HG03442 (cell line): ENCODE measurements around the gene MAP3K14.

ENCODE experiments used
- ATAC-seq: cut with Tn5 transposase; IDR thresholded peaks from one replicate; pipeline ENCODE4 v1.9.1; 2021; ENCODE audit warnings: mild to moderate bottlenecking, moderate library complexity; ENCODE audit not compliant: unreplicated experiment

The MAP3K14 gene

DNA sequence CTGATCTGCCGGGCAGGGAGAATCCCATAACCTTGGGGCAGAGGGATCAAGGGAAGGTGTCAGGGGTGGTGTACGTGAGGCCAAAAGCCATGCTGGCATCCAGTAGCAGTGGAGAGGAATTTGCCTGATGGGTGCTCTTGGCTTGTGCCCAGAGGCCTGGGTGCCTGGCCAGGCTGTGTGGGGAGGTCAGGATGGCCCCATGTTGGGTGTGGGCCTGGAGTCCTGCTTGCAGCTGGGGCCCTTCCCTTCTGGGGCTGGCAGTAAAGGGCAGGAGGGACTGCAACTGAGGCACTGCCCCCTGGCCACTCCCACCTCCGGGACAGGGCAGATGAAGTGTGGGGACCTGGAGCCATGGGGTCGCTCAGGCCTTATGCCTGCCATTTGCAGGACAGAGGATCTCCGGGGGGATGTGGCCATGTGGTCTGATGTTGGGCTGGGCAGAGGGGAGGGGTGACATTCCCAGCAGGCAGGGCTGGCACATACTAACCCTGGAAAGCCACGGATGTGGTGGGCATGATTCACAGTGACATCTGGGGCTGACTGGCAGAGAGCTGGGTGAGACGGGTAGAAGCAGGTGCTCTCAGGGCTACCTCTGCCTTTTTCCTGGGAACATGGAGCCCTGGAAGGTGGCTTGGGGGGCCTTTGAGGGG is 91.6 kb downstream of the MAP3K14 start:
- ATAC-seq = no peak

DNA sequence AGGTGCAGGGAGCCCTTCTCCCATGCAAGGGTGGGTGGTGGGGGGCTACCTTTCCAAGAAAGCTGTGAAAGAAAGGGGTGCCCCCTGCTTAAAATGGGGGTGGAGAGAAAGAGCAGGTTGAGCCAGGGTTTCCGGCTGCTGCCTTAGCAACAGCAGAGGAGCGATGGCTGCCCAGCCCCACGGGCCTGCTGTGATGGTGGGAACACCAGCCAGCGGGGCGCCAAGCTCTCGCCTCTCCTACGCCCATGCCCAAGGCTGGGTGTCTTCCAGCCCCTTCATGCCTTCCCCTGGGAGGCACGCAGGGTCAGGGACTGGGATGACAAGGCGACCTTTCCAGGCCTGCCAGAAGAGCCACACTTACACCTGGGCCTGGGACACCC is 92.2 kb downstream of the MAP3K14 start:
- no peak for ATAC-seq

DNA sequence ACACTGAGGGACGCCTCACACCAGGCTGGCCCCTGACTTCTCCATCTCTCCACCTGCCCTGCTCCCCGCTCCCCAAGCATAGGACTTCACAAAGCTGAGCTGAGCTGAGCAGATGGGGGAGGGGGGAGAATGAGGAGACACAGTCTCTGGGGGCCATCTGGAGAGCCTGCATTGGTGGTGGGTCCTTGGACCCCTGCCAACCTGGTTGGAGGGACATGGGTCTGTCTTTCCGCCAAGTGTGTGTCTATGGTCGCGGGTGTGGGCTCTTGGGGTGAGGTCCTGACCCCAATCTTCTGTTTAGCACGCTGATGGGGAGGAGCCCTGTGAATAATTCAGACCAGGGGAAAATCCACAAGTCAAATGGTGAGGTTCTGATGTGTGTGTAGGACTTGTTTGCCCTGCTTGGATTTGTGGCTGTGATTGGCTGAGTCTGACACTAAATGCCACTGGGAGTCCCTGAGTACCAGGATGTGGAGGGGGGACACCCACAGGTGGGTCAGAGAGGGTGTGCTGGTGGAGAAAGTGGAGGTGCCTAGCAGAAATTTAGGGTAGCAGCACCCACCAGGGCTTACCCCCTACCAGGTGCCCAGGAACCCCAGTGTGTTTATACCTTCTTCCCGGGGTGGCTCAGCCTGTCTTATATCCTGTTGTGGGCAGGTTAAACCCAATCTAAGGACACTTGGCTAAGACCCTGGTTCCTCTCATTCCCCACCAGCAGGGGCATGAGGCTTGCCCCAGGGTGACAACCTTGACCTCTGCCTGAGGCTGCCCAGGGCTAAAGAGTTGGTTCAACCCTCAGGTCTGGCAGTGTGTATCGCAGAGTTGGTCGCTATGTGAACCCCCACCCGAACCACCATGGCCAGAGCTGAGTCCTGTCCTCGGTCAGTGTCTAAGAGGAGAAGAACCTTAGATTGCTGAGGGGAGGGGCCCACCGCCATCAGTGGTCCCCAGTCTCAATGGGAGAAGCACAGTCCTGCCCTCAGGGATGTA is 93.0 kb downstream of the MAP3K14 start:
- no peak for ATAC-seq

DNA sequence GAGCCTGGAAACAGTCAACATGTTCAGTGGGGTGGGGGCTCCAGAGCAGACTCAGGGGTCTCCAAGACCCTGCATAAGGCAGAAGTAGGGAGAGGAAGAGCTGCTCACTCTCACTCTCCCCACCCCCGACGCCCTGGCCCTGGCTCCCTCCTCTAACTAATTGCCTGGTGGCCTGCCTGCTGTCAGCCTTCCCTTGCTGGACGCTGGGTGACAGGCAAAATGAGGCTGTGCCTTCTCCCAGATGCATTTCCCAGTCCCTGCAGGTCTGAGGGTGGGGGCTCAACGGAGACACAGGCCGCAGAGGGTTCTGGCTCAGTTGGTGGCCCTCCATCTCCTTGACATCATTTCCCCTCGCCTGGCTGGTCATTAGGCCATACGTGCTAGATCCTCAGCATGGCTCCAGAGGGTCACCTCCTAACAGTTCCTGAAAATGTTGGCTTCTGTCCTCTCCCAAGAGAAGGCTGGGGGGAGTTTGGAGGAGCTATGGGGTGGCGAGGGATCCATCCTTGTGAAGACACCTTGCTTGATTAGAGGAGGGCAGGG is 93.8 kb downstream of the MAP3K14 start:
- no peak for ATAC-seq

DNA sequence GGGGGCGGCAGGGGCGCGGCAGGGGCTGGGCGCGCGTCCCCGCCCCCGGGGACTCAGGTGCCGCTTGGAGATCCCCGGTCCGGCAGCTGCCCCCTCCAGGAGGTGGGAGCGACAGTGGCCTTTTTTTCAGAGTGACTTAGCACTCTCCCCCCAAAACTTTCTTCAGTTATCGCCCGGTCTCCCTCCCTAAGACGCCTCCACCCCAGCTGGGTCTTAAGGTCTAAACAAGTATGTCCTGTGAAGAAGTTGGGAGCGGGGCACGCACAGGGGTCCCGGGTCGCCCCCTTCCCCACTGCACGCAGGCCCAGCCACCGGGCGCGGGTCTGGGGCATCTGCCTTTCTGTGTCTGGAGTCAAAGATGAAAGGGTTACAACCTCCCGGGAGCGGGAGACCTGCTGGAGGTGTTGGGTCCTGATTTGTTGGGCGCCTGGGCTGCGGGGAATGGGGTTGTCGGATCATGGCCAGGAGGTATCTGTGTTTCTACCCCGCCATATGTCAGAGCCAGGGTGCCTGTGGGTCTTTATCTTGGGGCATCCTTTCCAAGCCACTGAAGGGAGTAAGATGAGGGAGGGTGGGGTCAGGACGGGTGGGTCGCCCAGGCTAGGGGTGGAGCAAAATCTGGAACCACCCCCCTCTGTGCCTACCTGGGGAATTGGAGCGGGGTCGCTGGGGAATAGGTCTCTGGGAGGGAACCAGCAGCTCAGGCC is 94.4 kb downstream of the MAP3K14 start:
- ATAC-seq = no peak

DNA sequence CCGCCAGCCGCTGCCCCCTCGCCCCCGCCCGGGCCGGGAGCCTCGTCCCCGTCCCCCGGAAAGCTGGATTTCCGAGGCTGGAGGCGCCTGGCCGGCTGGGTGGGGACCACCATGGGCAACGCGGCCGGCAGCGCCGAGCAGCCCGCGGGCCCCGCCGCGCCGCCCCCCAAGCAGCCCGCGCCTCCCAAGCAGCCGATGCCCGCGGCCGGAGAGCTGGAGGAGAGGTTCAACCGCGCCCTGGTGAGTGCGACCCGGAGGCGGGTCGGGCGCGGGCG is 94.9 kb downstream of the MAP3K14 start:
- no peak for ATAC-seq

DNA sequence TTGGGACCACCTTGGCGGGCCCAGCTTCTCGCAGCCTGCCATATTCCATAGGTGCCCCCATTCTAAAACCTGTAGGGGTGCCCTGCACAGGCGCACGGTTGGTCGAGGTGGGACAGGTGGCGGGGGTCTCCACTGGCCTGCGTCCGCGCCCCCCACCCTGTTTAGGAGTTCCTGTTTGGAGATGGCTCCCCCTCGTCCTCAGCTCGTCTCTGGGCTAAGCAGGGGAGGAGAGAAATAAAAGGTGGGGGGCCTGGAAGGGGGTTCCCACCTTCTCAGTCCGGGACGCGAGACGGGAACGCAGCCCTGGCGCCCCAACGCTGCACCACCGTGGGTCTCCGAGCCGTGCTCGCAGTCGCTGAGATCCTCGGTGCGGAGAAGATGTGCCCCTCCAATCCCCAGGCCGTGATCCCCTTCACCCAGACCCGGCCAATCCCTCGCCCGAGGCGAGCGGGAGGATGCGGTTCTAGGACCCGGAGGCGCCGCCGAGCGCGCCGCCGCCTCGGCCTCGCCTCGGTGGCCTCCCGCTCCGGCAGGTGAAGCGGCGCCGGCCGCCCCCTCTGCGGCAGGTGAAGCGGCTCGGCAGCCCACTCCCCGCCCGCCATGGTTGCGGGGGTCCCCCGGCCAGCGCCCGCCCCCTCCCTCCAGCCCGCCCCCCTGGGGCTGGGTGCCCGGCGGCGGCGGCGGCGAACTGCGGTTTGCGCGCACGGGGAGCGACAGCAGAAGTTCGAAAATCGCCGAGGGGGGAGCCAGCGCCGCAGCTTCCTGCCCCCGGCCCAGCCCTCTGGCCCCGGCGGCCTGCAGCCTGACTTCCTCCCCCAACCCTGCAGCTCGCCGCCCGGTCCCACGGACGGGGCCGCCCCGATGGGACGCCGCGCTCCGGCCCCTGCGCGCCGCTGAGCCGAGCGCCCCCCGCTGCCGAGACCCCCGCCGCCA is 95.5 kb downstream of the MAP3K14 start, which contains the start of gene FMNL1:
Gene FMNL1, plus strand, starts transcription at position 805 of the 933 bp plus-strand sequence. CDS start 240 bp downstream, outside the sequence.
- no peak for ATAC-seq

DNA sequence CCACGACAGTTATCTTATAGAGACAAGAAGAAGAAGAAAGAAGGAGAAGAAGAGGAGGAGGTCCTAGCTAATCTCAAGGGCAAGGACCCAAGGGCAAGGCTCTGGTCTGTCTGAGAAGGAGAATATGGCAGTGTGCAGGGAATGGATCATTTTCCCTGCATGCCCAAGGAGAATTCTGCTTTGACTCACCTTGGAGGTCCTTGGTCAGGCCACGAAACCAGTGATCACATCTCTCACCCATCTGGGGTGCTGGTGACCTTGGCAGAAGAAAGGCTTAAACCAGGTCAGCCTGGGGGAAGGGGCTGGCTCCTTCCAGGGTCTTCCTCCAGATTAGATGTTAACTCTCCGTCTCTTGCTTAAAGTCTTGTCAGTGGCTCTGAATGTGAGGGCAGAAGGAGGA is 96.7 kb downstream of the MAP3K14 start:
- no peak for ATAC-seq

DNA sequence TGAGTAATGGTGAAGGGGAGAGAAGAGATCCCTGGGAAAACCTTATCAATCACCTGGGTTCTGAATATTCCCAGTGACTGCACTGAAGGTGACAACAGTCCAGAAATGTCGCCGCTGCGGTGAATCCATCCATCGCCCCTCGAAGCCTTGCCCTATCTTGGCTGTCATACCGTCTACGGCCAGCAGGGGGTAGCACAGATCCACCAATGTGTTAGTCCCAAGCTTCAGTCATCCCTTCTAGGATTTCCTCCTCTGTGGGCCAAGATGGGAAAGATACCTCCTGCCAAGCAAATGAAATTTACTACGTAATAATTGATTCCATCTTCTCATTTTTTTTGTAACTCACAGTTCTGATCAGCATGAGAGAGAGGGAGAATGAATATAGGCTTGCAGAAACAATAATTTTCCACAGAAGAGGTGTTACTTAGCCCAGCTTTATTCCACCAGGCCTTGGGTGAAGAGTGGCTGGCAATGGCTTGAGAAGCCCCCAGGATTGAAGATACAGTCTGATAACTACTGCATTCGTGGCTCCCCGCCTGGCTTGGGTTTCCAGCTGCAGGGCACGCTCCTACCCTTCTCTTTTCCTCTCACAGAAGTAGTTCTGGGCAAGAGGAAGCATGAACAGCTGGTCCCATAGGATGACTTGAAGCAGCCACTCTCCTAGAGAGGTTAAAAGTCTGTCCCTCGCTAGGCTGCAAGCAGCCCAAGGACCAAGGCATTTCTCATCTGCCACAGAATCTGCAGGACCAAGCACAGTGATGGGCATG is 97.7 kb downstream of the MAP3K14 start:
- no peak for ATAC-seq
